ENCODE results near the gene GPR61. TPM values are rescaled to one million over a fixed set of nuclear protein-coding genes. Genes with fewer than 3 reads are reported as not detected.

GPR61 gene
- total RNA-seq, 1 experiment from 2014 or later, result 0.07 TPM

DNA sequence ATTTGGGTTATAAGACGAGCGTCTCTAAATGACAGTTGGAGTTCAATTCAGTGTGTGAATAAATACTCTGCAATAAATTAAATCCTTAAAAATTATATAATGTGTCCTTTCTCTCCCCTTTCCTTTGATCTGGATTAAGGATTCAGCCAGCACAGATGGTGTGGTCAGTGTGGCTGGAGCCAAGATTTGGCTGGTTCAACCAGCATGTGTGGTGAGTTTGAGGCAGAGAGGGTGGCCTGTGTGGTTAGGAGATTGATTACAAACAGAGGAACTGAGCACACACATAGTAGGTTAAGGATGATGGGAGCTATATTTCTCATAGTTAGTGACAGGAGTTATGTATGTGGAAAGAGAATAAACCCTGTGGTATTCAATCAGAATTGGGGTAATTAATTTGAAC is 16.0 kb upstream of the GPR61 start:
- Histone ChIP-seq H3K9ac (ENCODE audit: low read length) (no peak overlapping the region), H3K4me2 (ENCODE audit: low read length) (no peak overlapping the region), H3K9me2 (replicated peaks; ENCODE audit: low read length) (no peaks in the 10 kb centered on the region), H2AFZ (ENCODE audit: low read length) (no peak overlapping the region), H3K79me2 (ENCODE audit: low read length) (no peaks in the 10 kb centered on the region), H3K4me1 (ENCODE audit: insufficient read depth, low read length) (no peaks in the 10 kb centered on the region), H3K27ac (ENCODE audit: low read length) (no peak overlapping the region), H3K9me3 (ENCODE audit: low read length) (no peaks in the 10 kb centered on the region), H3K36me3 (ENCODE audit: low read depth, low read length) (no peaks in the 10 kb centered on the region), H4K20me1 (ENCODE audit: low read length) (no peaks in the 10 kb centered on the region), H3K27me3 (ENCODE audit: low read length) (0 out of 2 replicates have a peak, but pooled peaks cover 8% of the 10 kb centered on the region), H3F3A (ENCODE audit: low read length, unreplicated experiment) (no peaks in the 10 kb centered on the region), H3K4me3 (ENCODE audit: low read length) (no peak overlapping the region)
- ChIA-PET POLR2A (ENCODE audit: unreplicated experiment) (no interaction called here), CTCF (no interaction called here)
- ATAC-seq (no peak), DNase-seq (no peak)
- BruUV-seq (replicated peaks), result no TSS peak
- TF ChIP-seq EZH2 (IDR thresholded peaks at IDR 0.05; ENCODE audit: low read length, unreplicated experiment), result no peak
- TF ChIP-seq EZH2phosphoT487 (IDR thresholded peaks at IDR 0.05; ENCODE audit: borderline replicate concordance, low read length), result no peak
- TF ChIP-seq, protein P1, sequence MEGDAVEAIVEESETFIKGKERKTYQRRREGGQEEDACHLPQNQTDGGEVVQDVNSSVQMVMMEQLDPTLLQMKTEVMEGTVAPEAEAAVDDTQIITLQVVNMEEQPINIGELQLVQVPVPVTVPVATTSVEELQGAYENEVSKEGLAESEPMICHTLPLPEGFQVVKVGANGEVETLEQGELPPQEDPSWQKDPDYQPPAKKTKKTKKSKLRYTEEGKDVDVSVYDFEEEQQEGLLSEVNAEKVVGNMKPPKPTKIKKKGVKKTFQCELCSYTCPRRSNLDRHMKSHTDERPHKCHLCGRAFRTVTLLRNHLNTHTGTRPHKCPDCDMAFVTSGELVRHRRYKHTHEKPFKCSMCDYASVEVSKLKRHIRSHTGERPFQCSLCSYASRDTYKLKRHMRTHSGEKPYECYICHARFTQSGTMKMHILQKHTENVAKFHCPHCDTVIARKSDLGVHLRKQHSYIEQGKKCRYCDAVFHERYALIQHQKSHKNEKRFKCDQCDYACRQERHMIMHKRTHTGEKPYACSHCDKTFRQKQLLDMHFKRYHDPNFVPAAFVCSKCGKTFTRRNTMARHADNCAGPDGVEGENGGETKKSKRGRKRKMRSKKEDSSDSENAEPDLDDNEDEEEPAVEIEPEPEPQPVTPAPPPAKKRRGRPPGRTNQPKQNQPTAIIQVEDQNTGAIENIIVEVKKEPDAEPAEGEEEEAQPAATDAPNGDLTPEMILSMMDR (conservative IDR thresholded peaks at IDR 0.05; ENCODE audit: low read depth, low read length), result no peak
- intact Hi-C loops (cut with micrococcal nuclease), result no loop called here

DNA sequence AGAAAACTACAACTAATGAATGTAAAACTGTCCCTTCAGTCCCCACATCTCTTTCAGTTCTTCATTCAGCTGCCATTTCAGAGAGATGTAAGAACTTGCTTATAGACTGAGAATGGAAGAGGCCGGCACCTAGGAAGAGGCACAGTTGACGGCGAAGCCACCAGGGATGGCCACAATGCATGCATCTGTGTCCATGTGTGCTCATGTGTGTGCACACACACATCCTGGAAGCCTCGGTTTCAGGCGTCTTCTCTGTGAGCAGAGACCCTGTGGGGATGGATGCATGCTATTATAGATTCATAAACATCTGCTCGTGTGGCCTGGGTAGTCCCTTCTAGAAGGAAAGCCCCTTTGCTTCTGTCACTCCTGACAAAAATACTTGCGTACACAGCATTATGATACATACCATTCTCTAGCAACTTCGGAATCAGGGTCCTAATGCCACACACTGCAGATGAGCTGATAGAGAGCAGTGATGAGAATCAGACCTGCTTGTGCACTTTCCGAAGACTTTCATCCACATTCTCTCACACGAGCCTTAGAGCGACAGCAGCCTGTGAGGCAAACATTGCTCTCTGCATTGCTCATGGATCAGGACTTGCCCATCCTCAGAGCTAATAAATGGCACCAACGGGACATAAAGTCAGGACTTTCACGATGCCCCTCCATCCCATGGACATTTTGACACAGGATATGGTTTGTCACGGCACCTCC is 12.4 kb upstream of the GPR61 start:
- Histone ChIP-seq H3K4me1 (ENCODE audit: insufficient read depth, low read length) (no peaks in the 10 kb centered on the region), H3K27ac (ENCODE audit: low read length) (no peak overlapping the region), H4K20me1 (ENCODE audit: low read length) (no peaks in the 10 kb centered on the region), H3K9me2 (replicated peaks; ENCODE audit: low read length) (no peaks in the 10 kb centered on the region), H3K36me3 (ENCODE audit: low read depth, low read length) (no peaks in the 10 kb centered on the region), H3K4me3 (ENCODE audit: low read length) (no peak overlapping the region), H3K79me2 (ENCODE audit: low read length) (no peaks in the 10 kb centered on the region), H3K9ac (ENCODE audit: low read length) (no peak overlapping the region), H3F3A (ENCODE audit: low read length, unreplicated experiment) (no peaks in the 10 kb centered on the region), H2AFZ (ENCODE audit: low read length) (no peak overlapping the region), H3K4me2 (ENCODE audit: low read length) (no peak overlapping the region), H3K9me3 (ENCODE audit: low read length) (no peaks in the 10 kb centered on the region), H3K27me3 (ENCODE audit: low read length) (0 out of 2 replicates have a peak, but pooled peaks cover 8% of the 10 kb centered on the region)
- DNase-seq (no peak), ATAC-seq (no peak)
- BruUV-seq (replicated peaks), result no TSS peak
- ChIA-PET POLR2A (ENCODE audit: unreplicated experiment) (no interaction called here), CTCF (no interaction called here)
- intact Hi-C loops (cut with micrococcal nuclease), result no loop called here
- TF ChIP-seq EZH2phosphoT487 (IDR thresholded peaks at IDR 0.05; ENCODE audit: borderline replicate concordance, low read length), result no peak
- no peak for TF ChIP-seq EZH2 (IDR thresholded peaks at IDR 0.05; ENCODE audit: low read length, unreplicated experiment)
- TF ChIP-seq, protein P1 (conservative IDR thresholded peaks at IDR 0.05; ENCODE audit: low read depth, low read length), result no peak

Data from PC-3 (cell line).